NOMO-1 (cell line): ENCODE measurements around the gene BGLAP.
"Not testable (repeated sequence)": the region's sequence is repeated elsewhere in the genome, so short reads cannot be mapped to it uniquely, and the experiment has no call there.

ENCODE experiments used
- DNase-seq, 2 experiments: peaks; one replicate each; lab custom pipeline; 2025; ENCODE audit not compliant: unreplicated experiment in 2 of 2; lab: John Stamatoyannopoulos, UW

BGLAP gene

GRCh38 chr1:156241926-156242325 is at the start of gene BGLAP:
Gene BGLAP, plus strand, starts transcription at chr1:156242184. Its CDS starts 48 bp downstream, at chr1:156242232.
- DNase-seq = no peak

GRCh38 chr1:156193208-156193487 is 48.8 kb upstream of the BGLAP start:
- no peak for DNase-seq

GRCh38 chr1:156193488-156194299 is 48.3 kb upstream of the BGLAP start, which contains the start of gene SLC25A44:
Gene SLC25A44, plus strand, starts transcription at chr1:156194104. Its CDS starts 5,744 bp downstream, at chr1:156199848.
- DNase-seq = peak; percentile 99

GRCh38 chr1:156194300-156194652 is 47.7 kb upstream of the BGLAP start:
- DNase-seq = no peak

- DNase-seq = no peak
Observed at GRCh38 chr1:156195853-156196252, 46.1 kb upstream of the BGLAP start.

GRCh38 chr1:156196445-156196844 is 45.5 kb upstream of the BGLAP start:
- DNase-seq = no peak

- no peak for DNase-seq
Observed at GRCh38 chr1:156198831-156199349, 43.1 kb upstream of the BGLAP start.

- no peak for DNase-seq
Observed at GRCh38 chr1:156200044-156200443, 41.9 kb upstream of the BGLAP start.

GRCh38 chr1:156203331-156203730 is 38.7 kb upstream of the BGLAP start:
- DNase-seq = no peak

GRCh38 chr1:156204686-156205085 is 37.3 kb upstream of the BGLAP start:
- no peak for DNase-seq

GRCh38 chr1:156211243-156211642 is 30.7 kb upstream of the BGLAP start:
- DNase-seq = no peak

GRCh38 chr1:156212130-156212529 is 29.9 kb upstream of the BGLAP start:
- no peak for DNase-seq

- DNase-seq = peak; percentile 90 to 98
Observed at GRCh38 chr1:156212833-156213643, 28.9 kb upstream of the BGLAP start, which contains the start of gene PMF1. Gene PMF1, plus strand, starts transcription at chr1:156213007. Its CDS starts 9 bp downstream, at chr1:156213016.

- no peak for DNase-seq
Observed at GRCh38 chr1:156213644-156213966, 28.4 kb upstream of the BGLAP start.

- DNase-seq = no peak
Observed at GRCh38 chr1:156214024-156214748, 27.8 kb upstream of the BGLAP start.

- not testable (repeated sequence) for DNase-seq
Observed at GRCh38 chr1:156216361-156217086, 25.5 kb upstream of the BGLAP start.

GRCh38 chr1:156217871-156218270 is 24.1 kb upstream of the BGLAP start:
- DNase-seq = peak; percentile 22 to 60

GRCh38 chr1:156220226-156220625 is 21.8 kb upstream of the BGLAP start:
- DNase-seq = no peak

- DNase-seq = no peak
Observed at GRCh38 chr1:156221986-156222692, 19.8 kb upstream of the BGLAP start.

- no peak for DNase-seq
Observed at GRCh38 chr1:156225677-156226014, 16.3 kb upstream of the BGLAP start.
